ENCODE data around the gene SUFU.

DNA sequence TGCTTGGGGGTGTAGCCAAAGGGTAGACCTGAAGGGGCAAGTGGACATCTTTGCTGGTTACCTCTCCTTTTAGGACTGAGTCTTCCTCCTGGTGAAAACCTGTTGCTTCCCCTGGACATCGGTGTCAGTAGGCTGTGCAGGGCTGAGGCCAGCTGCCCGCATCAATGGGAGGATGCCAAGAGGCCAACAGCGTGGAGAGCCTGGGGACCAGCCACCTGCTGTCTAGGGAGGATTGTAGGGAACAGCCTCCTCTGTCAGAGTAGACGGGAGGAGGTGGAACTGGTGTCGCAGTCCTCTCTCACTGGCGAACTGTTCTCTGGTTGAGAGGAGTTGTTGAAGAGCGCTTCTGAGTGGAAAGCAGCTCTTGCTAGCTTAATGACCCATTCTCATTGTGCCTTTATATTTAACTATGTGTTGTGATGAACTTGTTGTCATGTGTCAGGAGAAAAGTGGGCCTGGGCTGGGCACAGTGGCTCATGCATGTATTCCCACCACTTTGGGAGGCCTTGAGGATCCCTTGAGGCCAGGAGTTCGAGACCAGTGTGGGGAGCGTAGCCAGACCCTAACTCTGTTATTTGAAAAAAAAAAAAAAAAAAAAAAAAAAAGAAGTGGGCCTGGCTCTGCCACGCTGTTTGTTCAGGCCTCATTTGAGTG is 1.8 kb downstream of the SUFU start:
- TF ChIP-seq, protein P1, sequence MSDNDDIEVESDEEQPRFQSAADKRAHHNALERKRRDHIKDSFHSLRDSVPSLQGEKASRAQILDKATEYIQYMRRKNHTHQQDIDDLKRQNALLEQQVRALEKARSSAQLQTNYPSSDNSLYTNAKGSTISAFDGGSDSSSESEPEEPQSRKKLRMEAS (IDR thresholded peaks at IDR 0.05) = no peak
- TF ChIP-seq ETV6 (CRISPR knock-in tag; conservative IDR thresholded peaks at IDR 0.05) (no peak), ZNF143 (CRISPR knock-in tag; IDR thresholded peaks at IDR 0.05) (no peak), TARDBP (CRISPR knock-in tag; IDR thresholded peaks at IDR 0.05) (no peak), ZNF33A (CRISPR knock-in tag; IDR thresholded peaks at IDR 0.05; ENCODE audit: borderline replicate concordance) (no peak), PAX8 (CRISPR knock-in tag; IDR thresholded peaks at IDR 0.05; ENCODE audit: borderline replicate concordance) (no peak), POLR2AphosphoS5 (IDR thresholded peaks at IDR 0.05; ENCODE audit: low read depth, low read length) (no peak), ZNF333 (CRISPR knock-in tag; IDR thresholded peaks at IDR 0.05; ENCODE audit: borderline replicate concordance) (no peak), HNRNPLL (IDR thresholded peaks at IDR 0.05; ENCODE audit: low read depth, low read length, poor library complexity, severe bottlenecking) (no peak), CBX5 (CRISPR knock-in tag; IDR thresholded peaks at IDR 0.05; ENCODE audit: borderline replicate concordance) (no peak), EZH2 (conservative IDR thresholded peaks at IDR 0.05; ENCODE audit: low read depth, low read length) (no peak), HOXA3 (CRISPR knock-in tag; IDR thresholded peaks at IDR 0.05) (no peak)
- TF ChIP-seq, protein P2, sequence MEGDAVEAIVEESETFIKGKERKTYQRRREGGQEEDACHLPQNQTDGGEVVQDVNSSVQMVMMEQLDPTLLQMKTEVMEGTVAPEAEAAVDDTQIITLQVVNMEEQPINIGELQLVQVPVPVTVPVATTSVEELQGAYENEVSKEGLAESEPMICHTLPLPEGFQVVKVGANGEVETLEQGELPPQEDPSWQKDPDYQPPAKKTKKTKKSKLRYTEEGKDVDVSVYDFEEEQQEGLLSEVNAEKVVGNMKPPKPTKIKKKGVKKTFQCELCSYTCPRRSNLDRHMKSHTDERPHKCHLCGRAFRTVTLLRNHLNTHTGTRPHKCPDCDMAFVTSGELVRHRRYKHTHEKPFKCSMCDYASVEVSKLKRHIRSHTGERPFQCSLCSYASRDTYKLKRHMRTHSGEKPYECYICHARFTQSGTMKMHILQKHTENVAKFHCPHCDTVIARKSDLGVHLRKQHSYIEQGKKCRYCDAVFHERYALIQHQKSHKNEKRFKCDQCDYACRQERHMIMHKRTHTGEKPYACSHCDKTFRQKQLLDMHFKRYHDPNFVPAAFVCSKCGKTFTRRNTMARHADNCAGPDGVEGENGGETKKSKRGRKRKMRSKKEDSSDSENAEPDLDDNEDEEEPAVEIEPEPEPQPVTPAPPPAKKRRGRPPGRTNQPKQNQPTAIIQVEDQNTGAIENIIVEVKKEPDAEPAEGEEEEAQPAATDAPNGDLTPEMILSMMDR (CRISPR knock-in tag; IDR thresholded peaks at IDR 0.05) = no peak
- TF ChIP-seq, protein P3, sequence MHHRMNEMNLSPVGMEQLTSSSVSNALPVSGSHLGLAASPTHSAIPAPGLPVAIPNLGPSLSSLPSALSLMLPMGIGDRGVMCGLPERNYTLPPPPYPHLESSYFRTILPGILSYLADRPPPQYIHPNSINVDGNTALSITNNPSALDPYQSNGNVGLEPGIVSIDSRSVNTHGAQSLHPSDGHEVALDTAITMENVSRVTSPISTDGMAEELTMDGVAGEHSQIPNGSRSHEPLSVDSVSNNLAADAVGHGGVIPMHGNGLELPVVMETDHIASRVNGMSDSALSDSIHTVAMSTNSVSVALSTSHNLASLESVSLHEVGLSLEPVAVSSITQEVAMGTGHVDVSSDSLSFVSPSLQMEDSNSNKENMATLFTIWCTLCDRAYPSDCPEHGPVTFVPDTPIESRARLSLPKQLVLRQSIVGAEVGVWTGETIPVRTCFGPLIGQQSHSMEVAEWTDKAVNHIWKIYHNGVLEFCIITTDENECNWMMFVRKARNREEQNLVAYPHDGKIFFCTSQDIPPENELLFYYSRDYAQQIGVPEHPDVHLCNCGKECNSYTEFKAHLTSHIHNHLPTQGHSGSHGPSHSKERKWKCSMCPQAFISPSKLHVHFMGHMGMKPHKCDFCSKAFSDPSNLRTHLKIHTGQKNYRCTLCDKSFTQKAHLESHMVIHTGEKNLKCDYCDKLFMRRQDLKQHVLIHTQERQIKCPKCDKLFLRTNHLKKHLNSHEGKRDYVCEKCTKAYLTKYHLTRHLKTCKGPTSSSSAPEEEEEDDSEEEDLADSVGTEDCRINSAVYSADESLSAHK (CRISPR knock-in tag; IDR thresholded peaks at IDR 0.05; ENCODE audit: borderline replicate concordance) = no peak

All from HepG2 (cell line).